NCI-H1048 (cell line): ENCODE results near the gene ZNF521.

Experiments
- DNase-seq: peaks from one replicate; lab custom pipeline; 2025; lab: John Stamatoyannopoulos, UW

Gene ZNF521

DNA sequence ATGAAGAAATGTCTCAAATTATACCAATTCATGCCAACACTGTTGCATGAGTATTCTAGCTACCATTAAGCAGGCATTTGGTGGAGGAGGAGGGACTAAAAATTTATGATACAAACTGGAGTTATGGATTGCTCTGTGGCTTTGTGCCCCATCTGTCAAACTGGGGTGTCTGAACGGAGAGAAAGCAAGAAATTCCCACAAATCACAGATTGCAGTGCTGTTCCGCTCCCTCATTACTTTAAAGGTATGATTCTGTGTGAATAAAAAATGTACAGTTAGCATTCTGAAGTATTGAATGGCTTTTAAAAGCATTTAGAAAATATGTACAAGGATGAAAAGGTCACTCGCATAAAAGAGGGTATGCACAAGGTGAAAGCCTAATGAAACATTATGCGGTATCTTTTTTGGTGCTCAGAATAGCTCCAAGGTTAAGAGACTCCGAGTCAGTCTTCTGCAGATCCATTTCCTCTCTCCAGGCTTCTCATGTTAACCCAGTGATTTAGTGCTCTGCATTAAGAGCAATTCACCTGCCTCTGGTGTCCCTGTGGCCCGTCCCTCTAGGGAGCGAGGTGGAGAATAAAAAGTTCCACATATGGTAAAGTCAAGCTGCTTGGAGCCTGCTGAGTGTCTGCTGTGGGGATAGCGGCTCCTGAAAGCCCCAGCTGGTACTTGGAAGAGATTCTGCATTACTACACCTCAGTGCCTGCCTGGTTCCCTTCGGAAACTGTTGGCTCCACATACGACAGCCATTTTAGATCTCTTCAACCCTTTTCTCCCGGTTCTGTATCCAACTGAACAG is 184.2 kb downstream of the ZNF521 start:
- no peak for DNase-seq

- DNase-seq = no peak
Observed at GRCh38 chr18:25166113-25166512, 185.9 kb downstream of the ZNF521 start.

DNA sequence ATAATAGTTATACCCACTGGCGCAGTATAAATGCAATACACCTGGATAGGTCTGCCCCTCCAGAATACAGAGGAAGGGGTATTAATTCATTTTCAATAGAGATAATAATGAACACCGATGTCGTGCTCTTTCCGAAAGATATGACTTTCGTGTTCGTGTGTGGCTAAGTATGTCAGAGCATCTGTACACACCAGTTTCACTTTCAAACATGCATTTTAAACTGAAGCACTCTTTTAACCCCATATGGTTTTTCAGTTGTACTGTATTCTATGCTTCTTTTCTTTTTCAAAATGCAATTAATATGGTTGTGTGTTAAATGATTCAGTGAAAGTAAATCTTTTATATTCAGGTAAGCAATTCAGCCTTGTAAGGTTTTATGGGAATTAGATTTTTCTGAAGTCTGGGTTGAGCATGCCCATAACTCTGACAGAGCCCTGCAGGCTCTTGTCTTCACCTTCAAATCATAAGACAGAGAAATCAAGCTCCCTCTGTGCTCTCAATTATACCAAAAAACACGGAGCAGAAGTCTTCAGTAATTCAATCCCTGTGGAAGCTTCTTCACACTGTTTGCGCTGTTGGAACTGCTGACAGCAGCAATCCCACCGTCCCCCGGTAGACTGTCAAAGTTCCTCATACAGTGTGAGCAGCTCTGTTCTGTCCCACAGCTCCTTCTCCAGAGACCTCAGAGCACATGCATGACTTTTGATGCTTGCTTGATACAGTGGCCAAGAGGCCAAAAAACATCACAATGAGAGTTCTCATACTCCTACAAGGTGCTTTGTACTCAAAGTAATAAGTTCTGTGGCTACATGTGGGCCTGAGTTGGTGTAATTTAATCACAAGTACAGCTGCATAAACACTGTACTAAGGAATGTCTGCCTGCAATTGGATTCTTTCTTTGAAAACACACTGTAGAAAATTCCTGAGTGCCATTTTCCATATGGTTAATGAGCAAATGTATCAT is 186.8 kb downstream of the ZNF521 start:
- DNase-seq = no peak

GRCh38 chr18:25164211-25164847 is 187.6 kb downstream of the ZNF521 start:
- DNase-seq = no peak

DNA sequence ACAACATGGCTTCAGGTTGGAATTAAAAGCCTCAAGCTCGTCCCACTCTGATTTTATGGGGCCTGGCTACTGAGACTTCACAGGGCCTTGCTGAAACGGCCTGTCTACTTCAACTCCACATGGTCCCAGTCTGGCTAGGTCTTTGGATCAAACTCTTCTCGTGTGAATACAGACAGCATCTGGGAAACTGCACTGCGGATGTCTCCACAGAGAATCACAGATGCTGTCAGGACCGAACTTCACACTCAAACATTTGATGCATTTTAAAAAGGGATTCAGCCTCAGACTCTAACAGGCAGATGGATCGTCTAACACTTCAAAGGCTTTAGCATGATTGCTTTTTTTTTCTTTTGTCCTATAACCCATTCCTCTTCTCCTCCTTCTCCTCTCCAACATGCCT is 198.5 kb downstream of the ZNF521 start:
- DNase-seq = no peak

- no peak for DNase-seq
Observed at GRCh38 chr18:25147877-25148488, 204.0 kb downstream of the ZNF521 start.

- no peak for DNase-seq
Observed at GRCh38 chr18:25146512-25146910, 205.5 kb downstream of the ZNF521 start.

GRCh38 chr18:25145731-25146511 is 206.0 kb downstream of the ZNF521 start:
- DNase-seq = no peak

- no peak for DNase-seq
Observed at GRCh38 chr18:25144820-25145219, 207.1 kb downstream of the ZNF521 start.

- DNase-seq = no peak
Observed at GRCh38 chr18:25141886-25142285, 210.1 kb downstream of the ZNF521 start.

DNA sequence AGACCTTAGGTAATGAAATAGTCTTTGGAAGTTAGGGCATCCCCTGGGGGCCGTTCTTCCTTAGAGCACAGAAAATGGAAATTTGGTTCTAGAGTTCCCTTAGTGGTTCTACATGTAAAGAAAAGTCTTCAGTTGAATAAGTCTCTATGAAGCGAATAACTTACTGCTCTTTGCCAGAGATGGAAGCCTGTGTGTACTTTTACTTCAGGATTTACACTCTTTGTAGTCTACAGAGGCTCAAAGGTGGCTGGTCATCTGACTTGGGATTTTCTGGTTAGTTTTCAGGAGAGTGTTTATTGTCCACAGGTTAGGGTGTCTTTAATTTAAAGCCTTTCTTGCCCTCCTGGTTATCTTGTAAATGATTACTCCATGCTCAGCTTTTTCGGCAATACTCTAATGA is 210.6 kb downstream of the ZNF521 start:
- DNase-seq = no peak

DNA sequence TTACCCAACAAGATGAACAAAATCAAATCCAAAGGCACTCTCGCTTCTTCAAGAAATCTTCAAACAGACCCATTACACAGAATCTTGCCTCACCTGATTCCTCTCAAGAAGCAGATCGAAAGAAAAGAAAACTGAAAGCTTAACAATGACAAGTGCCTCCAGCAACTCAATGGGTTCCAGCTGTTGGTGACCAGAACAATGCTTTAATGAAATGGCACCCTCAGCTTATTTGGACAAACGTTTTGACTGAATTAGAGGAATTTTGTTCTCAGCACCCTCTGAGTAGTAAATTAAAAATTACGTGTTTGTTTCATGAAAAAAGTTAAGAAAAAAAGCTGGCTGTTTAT is 211.0 kb downstream of the ZNF521 start:
- DNase-seq = no peak

DNA sequence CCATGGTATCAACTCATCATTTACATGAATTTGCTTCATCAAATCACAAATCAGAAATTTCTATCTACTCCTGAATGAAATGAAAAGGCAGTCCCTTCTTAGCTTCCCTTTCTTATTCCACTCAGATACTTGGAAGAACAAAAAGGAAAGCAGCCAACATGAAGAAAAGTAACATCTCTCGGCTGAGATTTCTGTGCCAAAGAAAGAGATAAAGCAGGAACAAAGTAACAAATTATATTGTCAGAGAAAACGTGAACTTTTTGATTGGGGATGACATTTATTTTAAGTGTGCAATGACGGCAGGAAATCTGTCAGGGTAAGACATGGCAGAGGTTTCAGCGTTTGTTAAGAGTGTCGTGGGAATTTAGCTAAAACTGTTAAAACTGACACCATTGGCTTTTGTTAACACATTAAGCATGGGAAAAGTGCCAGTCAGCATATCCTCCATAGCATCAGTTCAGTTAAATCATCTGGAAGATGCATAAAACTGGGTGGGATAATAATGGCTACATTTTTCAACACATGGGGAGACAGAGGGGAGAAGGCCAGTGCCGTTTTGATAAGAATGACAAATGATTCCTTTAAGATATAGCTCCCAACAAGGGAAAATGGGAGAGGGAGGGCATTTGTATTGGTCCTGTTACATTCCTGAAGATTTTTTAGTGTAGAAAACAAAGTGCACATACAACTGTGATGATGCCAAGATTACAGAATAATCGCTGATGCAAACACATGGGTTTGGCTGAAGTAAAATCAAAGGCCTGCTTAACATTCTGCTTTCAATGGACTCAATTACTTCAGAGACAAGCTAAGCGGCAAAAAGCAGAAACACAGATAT is 211.6 kb downstream of the ZNF521 start:
- DNase-seq = no peak

DNA sequence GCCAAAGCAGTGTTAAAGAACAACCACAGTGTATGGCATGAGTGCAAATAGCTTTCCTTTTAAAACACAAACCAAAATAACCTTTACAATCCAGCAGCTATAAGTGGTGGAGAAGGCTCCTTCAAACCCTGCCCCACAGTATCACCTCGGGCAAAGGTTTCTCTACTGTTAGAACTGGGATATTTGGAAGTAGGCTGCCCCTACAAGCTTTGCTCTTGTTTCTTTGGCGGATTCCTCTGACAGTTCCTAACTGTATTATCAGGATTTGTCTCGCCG is 214.8 kb downstream of the ZNF521 start:
- no peak for DNase-seq

GRCh38 chr18:25136416-25137196 is 215.4 kb downstream of the ZNF521 start:
- no peak for DNase-seq

DNA sequence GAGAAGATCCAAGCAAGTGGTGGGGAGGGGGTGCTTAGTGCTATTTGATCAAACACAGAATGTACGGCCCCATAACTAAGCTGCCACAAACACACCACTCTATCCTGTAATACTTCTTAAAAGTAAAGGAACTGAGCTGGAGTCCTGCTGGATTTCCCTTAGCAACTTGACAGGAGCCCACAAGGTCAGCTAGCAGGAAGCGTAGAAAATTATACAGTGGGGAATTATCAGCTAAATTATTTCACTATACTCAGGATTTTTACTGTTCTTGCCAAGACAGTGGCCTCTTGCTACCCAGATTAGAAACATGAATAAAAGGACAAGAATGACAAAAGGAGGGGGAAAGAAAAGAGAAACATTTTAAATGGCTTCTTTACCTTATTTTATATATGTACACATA is 217.1 kb downstream of the ZNF521 start:
- no peak for DNase-seq

GRCh38 chr18:25133879-25134278 is 218.1 kb downstream of the ZNF521 start:
- DNase-seq = no peak

GRCh38 chr18:25132786-25133496 is 219.0 kb downstream of the ZNF521 start:
- DNase-seq = no peak

- DNase-seq = no peak
Observed at GRCh38 chr18:25126751-25127150, 225.2 kb downstream of the ZNF521 start.
